Ishikawa (cell line): ENCODE results near the gene MPZL2.

Source experiments
- CREB1 ChIP-seq: IDR thresholded peaks from 2 replicates; pipeline ENCODE4 v1.6.1; 2012; ENCODE audit warnings: low read depth
- EGR1 ChIP-seq: IDR thresholded peaks from 2 replicates; pipeline ENCODE4 v1.6.1; 2012
- EP300 ChIP-seq: IDR thresholded peaks from 2 replicates; pipeline ENCODE4 v1.6.1; 2012; ENCODE audit warnings: borderline replicate concordance
- FOXM1 ChIP-seq: IDR thresholded peaks from 2 replicates; pipeline ENCODE4 v1.6.1; 2012; ENCODE audit warnings: low read depth, borderline replicate concordance
- NFIC ChIP-seq: IDR thresholded peaks from 2 replicates; pipeline ENCODE4 v1.6.1; 2012
- RAD21 ChIP-seq: IDR thresholded peaks from 2 replicates; pipeline ENCODE4 v1.6.1; 2012; ENCODE audit warnings: low read depth
- TAF1 ChIP-seq: IDR thresholded peaks from 2 replicates; pipeline ENCODE4 v1.6.1; 2012; ENCODE audit warnings: low read depth, mild to moderate bottlenecking
- TCF12 ChIP-seq: IDR thresholded peaks from 2 replicates; pipeline ENCODE4 v1.6.1; 2012; ENCODE audit warnings: low read depth
- TEAD4 ChIP-seq: IDR thresholded peaks from 2 replicates; pipeline ENCODE4 v1.6.1; 2012
- USF1 ChIP-seq: IDR thresholded peaks from 2 replicates; pipeline ENCODE4 v1.6.1; 2012
- YY1 ChIP-seq: IDR thresholded peaks from 2 replicates; pipeline ENCODE4 v1.6.1; 2012; ENCODE audit warnings: low read depth
- ZBTB7A ChIP-seq: IDR thresholded peaks from 2 replicates; pipeline ENCODE4 v1.6.1; 2012; ENCODE audit warnings: low read depth
- TF ChIP-seq, protein P1 (sequence below): IDR thresholded peaks from 2 replicates; pipeline ENCODE4 v1.6.1; 2012
- TF ChIP-seq, protein P2 (sequence below): IDR thresholded peaks from 2 replicates; pipeline ENCODE4 v1.6.1; 2012; ENCODE audit warnings: low read depth, mild to moderate bottlenecking

MPZL2 gene

DNA sequence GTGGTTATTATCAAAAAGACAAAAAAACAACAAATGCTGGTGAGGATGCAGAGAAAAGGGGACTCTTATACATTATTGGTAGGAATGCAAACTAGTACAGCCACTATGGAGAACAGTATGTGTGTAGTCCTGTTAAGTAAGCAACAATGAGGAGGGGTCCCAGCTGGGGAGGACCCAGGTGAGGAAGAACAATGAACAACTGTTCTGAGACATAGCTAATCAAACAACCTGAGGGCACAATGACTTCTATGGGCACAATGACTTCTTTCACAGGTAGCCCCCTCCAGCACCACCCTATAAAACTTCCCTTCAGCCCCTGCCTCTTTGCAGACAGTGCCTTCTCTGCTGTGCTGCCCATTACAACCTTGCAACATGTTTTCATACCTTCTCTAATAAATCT lies 44.9 kb downstream of the MPZL2 start:
- TF ChIP-seq, protein P1, sequence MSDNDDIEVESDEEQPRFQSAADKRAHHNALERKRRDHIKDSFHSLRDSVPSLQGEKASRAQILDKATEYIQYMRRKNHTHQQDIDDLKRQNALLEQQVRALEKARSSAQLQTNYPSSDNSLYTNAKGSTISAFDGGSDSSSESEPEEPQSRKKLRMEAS = no peak
- TF ChIP-seq ZBTB7A (no peak), EP300 (no peak), USF1 (no peak), TCF12 (no peak), CREB1 (no peak), EGR1 (no peak)

DNA sequence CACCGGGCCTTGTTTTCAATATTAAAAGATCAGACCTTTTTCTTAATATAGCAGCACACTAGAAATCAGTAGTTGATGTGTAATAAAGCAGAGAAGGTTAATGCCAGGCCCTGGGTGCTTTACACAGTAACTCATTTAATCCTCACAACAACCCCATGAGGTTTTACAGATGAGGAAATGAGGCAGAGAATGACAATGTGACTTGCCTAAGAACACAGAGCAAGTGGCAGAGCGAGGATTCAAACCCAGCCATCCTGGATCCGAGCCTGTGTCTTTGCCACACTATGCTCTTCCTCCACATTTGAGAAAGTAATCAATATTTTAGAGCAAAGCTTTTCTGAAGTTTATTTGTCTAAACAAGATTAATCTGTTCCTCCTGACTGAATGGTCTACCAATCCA lies 46.5 kb downstream of the MPZL2 start:
- TF ChIP-seq, protein P1 = no peak
- TF ChIP-seq ZBTB7A (no peak), USF1 (no peak), NFIC (no peak), TEAD4 (no peak), FOXM1 (no peak), EGR1 (no peak), TAF1 (no peak), CREB1 (no peak)
- TF ChIP-seq, protein P2, sequence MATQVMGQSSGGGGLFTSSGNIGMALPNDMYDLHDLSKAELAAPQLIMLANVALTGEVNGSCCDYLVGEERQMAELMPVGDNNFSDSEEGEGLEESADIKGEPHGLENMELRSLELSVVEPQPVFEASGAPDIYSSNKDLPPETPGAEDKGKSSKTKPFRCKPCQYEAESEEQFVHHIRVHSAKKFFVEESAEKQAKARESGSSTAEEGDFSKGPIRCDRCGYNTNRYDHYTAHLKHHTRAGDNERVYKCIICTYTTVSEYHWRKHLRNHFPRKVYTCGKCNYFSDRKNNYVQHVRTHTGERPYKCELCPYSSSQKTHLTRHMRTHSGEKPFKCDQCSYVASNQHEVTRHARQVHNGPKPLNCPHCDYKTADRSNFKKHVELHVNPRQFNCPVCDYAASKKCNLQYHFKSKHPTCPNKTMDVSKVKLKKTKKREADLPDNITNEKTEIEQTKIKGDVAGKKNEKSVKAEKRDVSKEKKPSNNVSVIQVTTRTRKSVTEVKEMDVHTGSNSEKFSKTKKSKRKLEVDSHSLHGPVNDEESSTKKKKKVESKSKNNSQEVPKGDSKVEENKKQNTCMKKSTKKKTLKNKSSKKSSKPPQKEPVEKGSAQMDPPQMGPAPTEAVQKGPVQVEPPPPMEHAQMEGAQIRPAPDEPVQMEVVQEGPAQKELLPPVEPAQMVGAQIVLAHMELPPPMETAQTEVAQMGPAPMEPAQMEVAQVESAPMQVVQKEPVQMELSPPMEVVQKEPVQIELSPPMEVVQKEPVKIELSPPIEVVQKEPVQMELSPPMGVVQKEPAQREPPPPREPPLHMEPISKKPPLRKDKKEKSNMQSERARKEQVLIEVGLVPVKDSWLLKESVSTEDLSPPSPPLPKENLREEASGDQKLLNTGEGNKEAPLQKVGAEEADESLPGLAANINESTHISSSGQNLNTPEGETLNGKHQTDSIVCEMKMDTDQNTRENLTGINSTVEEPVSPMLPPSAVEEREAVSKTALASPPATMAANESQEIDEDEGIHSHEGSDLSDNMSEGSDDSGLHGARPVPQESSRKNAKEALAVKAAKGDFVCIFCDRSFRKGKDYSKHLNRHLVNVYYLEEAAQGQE = no peak

GRCh38 chr11:118216621-118217481 lies 47.2 kb downstream of the MPZL2 start:
- no peak for TF ChIP-seq YY1
- TF ChIP-seq TCF12 = no peak
- no peak for TF ChIP-seq USF1
- TF ChIP-seq RAD21 = no peak
- TF ChIP-seq NFIC = no peak
- TF ChIP-seq, protein P1 = no peak
- TF ChIP-seq EGR1 = no peak
- TF ChIP-seq FOXM1 = no peak
- no peak for TF ChIP-seq ZBTB7A
- TF ChIP-seq TAF1 = no peak

- TF ChIP-seq ZBTB7A = no peak
- no peak for TF ChIP-seq TCF12
- TF ChIP-seq NFIC = no peak
- TF ChIP-seq, protein P2 = no peak
Observed at GRCh38 chr11:118215765-118216164, 48.3 kb downstream of the MPZL2 start.

DNA sequence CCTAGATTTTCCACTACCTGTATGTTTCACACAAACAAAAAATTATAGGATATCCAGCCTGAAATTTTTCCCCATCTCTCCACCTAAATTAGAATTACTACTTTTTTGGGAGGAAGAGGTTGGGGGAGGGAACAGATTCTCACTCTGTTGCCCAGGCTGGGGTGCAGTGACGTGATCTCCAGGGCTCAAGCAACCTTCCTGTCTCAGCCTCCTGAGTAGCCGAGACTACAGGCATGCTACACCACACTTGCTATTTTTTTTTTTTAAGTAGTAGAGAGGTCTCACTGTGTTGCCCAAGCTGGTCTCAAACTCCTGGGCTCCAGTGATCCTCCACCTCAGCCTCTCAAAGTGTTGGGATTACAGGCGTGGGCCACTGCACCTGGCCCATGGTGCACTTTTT lies 48.8 kb downstream of the MPZL2 start:
- TF ChIP-seq USF1 (no peak), ZBTB7A (no peak), CREB1 (no peak), NFIC (no peak)
- TF ChIP-seq, protein P1 = no peak
